Right renal pelvis (tissue), 4 donors: ENCODE results near the gene KLHL9. TPM values are rescaled to one million over a fixed set of nuclear protein-coding genes. Genes with fewer than 3 reads are reported as not detected.

ENCODE experiments used
- DNase-seq, 4 donors: peaks; one replicate each; pipeline ENCODE4 v3.0.0-alpha.2; 2013; ENCODE audit warnings: low read depth in 4 of 4, low spot score in 3 of 4, missing footprints in 1 of 4
- polyA plus RNA-seq, 4 donors: library from polyadenylated mRNA; unstranded; fragments of 120-200 nt; gene quantifications; one replicate each; pipeline ENCODE4 v1.2.1, GENCODE V29; 2013; ENCODE audit not compliant: insufficient read length in 4 of 4

The KLHL9 gene
- polyA plus RNA-seq, 4 donors: 46.5 to 59.0 (median 57.0) TPM

DNA sequence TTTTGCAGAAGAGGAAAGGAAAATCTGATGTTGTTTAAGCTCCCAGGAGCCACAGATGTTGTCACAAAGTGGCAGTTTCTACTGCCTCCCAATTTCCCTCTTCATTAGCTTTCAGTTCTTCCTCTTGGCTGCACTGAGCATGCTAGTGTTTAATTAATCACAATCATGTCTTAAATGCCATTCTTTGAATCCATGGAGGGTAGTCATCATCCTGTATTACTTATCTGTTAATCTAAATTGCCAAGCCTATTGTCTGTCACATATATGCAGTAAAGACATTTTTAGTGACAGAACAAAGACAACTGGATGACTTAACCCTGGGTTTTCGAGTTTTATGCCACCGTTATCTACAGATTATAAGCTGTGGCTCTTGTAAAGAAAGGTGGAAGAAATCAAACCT lies 14.7 kb downstream of the KLHL9 start:
- DNase-seq: no peak

DNA sequence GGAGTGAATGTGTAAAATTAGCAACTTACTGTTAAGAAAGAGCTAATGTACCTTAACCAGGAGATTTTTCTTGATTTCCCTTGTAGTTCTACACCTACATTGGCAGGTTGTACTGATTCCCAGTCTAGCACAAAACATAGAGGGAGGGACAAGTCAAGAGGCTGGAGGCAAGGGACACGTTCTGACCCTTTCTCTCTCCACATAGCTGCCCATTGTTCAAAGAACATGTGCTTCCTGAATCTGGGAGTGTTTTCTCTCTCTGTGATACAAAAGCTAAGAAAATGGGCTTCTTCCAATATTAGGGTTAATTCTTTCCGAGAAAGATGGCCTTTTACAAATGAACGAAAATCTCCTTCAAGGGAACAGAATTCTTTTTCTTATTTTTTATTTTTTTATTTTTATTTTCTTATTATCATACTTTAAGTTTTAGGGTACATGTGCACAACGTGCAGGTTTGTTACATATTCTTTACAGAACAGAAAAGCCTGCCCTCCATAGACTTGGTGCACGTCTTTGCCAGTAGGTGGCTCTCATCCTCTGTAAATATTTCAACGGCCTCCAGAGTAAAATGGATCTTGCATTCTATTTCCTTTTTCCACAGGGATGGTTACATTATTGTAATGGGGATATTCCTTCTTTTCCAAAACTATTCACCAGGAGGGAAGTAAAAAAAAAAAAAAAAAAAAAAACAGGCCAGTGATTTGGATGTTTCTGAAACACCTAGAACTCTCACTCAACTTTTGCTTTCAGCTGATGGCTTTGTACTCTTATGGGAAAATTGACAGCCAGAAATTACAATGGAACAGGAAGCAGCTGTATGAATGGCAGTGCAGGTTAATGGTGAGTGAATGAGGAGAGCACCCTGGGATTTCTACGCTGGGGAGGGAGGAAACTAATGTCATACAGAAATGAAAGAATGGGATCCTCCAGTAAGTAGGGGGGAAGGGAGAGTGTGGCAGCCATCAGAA lies 17.0 kb downstream of the KLHL9 start:
- no peak for DNase-seq

DNA sequence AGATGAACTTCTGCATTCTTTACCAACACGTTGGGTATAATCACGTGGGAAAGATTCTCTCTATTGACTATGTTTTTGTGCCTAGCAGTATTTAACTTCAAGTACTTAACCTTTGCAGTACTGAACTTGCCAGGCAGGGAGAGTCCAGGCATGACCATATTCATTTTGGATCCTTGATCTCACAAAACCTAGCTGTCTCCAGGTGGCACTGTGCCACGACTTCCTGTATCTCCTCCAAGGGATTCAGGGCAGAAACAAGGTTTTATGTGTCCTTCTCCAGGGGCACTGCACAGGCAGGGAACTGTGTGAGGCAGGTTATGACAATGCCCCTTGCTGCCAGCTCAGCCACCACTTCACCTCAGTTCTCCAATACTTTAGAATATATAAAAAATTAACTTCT lies 18.3 kb downstream of the KLHL9 start:
- no peak for DNase-seq

DNA sequence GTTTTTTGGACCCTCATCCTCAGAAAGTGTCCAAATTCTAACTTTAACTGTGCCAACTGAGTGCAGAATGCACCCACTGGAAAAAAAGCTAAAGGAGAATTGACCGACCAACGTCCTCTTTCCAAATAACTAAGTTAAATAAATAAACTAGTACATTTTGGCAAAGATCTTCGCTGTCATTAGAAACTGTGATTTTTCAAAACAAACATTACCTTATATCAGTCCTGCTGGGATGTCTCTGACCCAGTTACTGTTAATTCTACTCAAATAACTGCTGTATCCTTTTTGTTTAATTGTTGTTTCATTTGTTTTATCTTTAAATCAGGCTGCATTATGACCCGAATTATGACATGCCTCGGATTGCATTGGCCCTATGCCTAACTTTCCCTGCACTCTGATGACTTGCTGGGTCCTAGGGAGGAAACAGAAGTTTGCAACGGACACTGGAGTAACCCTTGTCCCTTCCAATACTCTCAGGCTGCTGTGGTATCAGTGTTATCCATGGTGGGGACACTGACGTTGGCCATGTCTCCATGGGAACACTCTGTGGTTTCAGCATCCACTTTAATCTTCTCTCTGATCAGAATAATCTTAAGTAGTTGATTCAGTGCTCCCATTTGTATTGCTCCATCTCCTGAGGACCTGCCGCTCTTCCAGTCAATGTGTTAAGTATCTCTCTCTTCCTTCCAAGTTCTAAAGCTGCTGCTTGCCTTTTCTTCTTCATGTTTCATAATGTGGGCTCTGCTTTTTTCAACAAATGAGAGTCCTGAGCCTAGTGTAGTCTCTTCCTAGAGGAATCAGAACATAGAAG lies 19.0 kb downstream of the KLHL9 start:
- DNase-seq: no peak

DNA sequence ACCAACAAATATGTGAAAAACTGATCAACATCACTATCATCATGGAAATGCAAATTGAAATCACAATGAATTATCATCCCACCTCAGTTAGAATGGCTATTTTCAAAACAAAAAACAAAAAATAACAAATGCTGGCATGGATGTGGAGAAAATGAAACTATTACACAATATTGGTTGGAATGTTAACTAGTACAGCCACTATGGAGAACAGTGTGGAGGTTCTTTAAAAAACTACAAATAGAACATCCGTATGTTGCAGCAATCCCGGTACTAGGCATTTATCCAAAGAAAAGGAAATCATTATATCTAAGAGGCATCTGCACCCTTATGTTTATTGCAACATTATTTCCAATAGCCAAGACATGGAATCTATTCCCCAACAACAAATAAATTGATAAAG lies 21.1 kb downstream of the KLHL9 start:
- DNase-seq: no peak

DNA sequence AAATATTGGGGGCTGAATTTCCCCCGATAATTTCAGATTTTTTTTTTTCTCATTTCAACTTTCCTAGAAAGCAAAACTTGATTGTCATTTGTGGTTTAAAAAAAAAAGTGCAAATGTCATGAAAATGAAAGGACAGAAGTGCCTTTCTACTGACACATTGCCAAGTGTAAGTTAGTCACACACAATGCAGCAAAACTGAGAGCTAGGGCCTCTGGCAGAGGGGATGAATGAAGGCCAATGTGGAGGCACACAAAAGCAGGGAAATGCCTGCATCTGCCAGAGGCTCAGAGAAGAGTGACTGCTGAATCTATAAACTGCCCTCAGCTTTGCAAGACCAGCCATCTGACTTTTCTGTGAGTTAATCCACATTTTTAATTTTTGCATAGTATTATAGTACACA lies 23.3 kb downstream of the KLHL9 start:
- no peak for DNase-seq

DNA sequence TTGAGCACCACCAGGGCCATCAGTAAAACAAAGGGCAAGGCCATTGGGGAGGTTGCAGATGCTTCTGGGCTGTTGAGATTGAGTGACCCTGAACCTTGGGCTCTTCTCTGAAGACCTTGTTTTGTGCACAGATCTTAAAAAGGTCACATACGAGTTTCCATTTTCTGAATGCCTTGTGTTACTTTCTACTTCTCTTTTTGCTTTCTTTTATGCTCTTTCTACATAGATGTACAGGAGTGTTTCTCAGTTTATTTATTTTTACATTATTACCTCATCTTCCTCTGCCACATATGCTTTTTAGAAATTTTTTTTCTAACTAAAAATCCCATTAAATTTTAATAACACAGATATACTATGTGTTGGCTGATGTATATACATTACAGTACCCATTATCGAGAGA lies 30.0 kb downstream of the KLHL9 start, which contains the start of gene IFNA5:
Gene IFNA5 (minus strand): TSS at position 101 of the 400 bp plus-strand sequence. CDS start 57 bp downstream, at position 44.
- DNase-seq: no peak

DNA sequence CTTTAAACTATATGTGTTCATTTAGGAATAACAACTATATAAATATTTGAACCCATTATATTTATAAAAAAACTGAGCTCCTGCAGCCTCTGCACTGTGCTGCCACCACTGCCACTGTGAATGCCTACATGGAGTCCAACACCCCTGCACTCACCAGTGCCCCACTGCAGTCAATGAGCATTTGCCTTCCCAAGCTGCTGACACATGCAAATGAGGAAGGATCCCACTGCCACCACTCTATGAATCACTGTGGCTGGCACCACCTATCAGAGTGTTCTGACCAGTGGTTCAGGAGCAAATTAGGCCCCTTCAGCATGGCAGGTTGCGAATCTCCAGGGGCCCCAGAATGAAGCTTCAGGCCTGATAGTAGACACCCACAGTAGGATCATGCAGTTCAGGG lies 39.2 kb downstream of the KLHL9 start:
- no peak for DNase-seq

DNA sequence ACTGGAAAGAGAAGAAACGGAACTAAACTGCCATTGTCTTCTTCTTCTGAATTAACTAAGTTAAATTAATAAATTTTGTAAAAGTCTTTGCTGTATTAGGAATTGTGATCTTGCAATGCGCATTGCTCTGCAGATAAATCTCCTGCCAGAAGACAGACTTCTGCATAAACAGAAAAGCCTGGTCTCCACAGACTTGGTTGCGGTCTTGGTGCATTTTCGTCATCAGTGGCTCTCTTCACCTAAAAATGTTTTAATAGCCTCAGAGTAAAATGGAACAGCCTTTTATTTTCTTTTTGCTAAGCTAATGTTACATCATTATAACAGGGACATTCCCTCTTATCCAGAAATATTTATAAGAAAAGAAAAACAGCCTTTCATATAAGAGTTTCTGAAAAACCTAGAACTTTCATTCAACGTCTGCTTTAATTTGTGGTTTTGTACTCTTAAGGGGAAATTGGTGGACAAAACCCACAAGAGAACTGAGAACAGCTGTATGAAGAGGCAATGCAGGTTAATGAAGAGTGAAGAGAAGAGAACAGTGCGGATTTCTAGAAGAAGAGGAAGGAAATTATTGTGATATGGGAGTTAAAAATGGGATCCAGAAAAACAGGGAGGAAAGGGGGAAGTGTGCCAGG lies 40.2 kb downstream of the KLHL9 start:
- no peak for DNase-seq

DNA sequence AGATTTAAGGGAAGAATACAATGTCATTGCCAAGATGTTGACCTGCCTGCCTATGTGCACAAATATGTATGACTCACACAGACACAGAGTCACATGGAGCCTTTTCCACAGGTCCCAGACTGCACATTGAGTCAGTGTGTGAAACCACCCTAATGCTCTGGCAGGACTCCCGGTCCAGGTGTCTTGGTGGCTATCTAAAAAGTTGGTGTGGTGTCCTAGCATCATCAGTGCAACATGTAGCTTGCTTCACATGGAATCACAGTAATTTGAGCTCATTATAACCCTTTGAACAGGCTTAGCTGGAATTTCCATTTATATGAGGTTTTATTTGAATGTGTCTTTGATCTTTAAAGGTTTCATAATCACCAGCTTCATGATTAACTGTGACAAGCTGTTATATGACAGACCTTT lies 40.8 kb downstream of the KLHL9 start:
- DNase-seq: no peak

DNA sequence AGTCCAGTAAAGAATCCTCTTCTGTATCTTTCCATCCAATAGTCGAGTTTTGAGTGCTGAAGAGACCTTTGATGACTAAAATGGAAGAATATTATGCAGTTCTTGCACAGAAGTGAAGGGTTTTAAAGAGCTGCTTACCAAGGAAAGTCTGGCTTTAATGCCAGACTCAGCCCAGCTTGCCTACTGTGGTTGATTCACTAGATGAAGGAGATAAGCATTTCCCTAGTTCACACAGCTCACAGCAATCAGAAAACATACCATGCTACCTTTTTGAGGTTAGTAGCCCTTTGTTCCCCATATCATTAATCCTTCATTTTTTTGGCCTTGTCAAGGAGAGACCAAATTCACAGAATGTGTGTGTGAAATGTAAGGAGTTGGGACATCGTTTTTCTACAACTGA lies 45.4 kb downstream of the KLHL9 start:
- DNase-seq: no peak

DNA sequence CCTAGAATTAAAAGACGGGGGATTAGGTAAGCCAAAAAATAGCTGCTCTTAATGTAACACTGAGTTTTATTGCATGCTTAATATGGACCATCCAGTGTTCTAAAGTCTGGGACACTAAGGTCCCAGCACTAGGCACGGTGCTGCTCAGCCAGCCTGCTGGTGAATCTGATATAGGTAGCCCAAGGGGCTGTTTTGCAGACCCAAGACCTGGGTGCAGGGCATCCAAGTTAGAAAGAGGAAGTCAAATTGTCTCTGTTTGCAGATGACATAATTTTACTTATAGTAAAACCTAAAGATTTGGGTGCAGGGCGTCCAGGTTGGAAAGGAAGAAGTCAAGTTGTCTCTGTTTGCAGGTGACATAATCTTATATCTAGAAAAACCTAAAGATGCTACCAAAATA lies 47.9 kb downstream of the KLHL9 start:
- DNase-seq: no peak

DNA sequence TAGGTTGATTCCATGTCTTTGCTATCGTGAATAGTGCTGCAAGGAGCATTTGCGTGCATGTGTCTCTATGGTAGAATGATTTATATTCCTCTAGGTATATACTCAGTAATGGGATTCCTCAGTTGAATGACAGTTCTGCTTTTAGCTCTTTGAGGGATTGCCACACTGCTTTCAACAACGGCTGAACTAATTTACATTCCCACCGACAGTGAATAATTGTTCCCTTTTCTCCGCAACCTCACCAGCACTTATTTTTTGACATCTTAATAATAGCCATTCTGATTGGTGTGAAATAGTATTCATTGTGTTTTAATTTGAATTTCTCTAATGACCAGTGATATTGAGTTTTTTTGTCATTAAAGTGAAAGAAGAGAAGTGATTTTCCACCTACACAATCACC lies 48.5 kb downstream of the KLHL9 start:
- no peak for DNase-seq

DNA sequence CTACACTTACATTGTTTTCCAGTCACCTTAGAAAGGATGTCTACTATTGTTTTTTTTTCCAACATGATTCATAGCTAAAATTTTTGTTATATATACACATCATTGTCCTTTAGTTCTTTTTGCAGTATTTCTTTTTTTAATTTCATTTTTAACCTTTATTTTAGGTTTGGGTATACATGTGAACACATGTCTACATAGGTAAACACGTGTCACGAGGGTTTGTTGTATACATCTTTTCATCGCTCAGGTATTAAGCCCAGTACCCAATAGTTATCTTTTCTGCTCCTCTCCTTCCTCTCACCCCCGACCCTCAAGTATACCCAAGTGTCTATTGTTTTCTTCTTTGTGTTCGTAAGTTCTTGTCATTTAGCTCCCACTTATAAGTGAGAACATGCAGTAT lies 49.1 kb downstream of the KLHL9 start:
- no peak for DNase-seq

DNA sequence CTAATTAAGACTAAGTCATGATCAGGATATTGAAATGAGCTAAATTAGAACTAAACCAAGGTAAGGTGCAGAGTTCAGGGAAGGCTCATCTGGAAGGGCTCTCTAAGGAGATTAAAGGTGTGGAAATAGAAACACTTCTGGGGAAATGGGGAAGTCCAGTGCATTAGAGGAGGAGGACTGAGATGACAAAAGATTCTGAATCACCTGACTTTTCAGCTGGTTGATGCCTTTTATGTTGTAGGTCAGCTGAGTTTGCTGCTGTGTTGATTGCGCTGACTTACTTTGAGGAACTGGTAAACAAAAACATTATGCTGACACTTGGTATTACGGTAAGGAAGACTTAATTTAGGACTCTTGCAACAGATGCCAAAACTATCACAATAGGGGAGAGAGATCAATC lies 53.9 kb downstream of the KLHL9 start:
- DNase-seq: no peak

Other genes starting within 250 kb of the KLHL9 start
- gene IFNW1, start 193.6 kb downstream of the KLHL9 start, polyA plus RNA-seq: not detected
- not detected for gene IFNA21, start 168.7 kb downstream of the KLHL9 start, polyA plus RNA-seq
- under 1 TPM in 1 of 4 donors, not detected in 3; 0.21 TPM for gene IFNA4, start 147.8 kb downstream of the KLHL9 start, polyA plus RNA-seq
- not detected for gene IFNA7, start 133.2 kb downstream of the KLHL9 start, polyA plus RNA-seq
- gene IFNA10, start 128.3 kb downstream of the KLHL9 start, polyA plus RNA-seq: not detected
- not detected for gene IFNA16, start 118.1 kb downstream of the KLHL9 start, polyA plus RNA-seq
- not detected for gene IFNA17, start 107.2 kb downstream of the KLHL9 start, polyA plus RNA-seq
- not detected for gene IFNA14, start 95.4 kb downstream of the KLHL9 start, polyA plus RNA-seq
- gene IFNA5, start 30.1 kb downstream of the KLHL9 start, polyA plus RNA-seq: not detected
- not detected for gene IFNA6, start 15.5 kb upstream of the KLHL9 start, polyA plus RNA-seq
- gene IFNA13, start 32.7 kb upstream of the KLHL9 start, polyA plus RNA-seq: not detected
- not detected for gene IFNA2, start 50.0 kb upstream of the KLHL9 start, polyA plus RNA-seq
- gene IFNA8, start 73.7 kb upstream of the KLHL9 start, polyA plus RNA-seq: not detected
- not detected for gene IFNA1, start 105.0 kb upstream of the KLHL9 start, polyA plus RNA-seq
- under 1 TPM in 2 of 4 donors, not detected in 2; 0.10 to 0.31 TPM for gene IFNE, start 146.9 kb upstream of the KLHL9 start, polyA plus RNA-seq